Chondrocyte (in vitro differentiated cells): ENCODE data around the gene TRPM3. TPM values are rescaled to one million over a fixed set of nuclear protein-coding genes. Genes with fewer than 3 reads are reported as not detected.
A peak's percentile ranks its signal among the peaks of the same experiment; 100 is the strongest.

Source experiments
- DNase-seq: peaks from one replicate; pipeline ENCODE4 v3.0.0; 2021; ENCODE audit warnings: mixed read lengths, low spot score
- H3K27ac Mint-ChIP-seq: one replicate; pipeline ENCODE4 v1.8.0; 2021; ENCODE audit warnings: mild to moderate bottlenecking, moderate library complexity, mixed read lengths; ENCODE audit not compliant: unreplicated experiment
- H3K27me3 Mint-ChIP-seq: 2 replicates; pipeline ENCODE4 v1.8.0; 2021; ENCODE audit warnings: low read depth, mixed read lengths
- H3K36me3 Mint-ChIP-seq: 2 replicates; pipeline ENCODE4 v1.8.0; 2021; ENCODE audit warnings: low read depth, mixed read lengths
- H3K4me1 Mint-ChIP-seq: 2 replicates; pipeline ENCODE4 v1.8.0; 2021; ENCODE audit warnings: low read depth, mild to moderate bottlenecking, mixed read lengths
- H3K4me3 Mint-ChIP-seq: one replicate; pipeline ENCODE4 v1.8.0; 2021; ENCODE audit warnings: mild to moderate bottlenecking, moderate library complexity, mixed read lengths; ENCODE audit not compliant: unreplicated experiment
- H3K9me3 Mint-ChIP-seq: 2 replicates; pipeline ENCODE4 v1.8.0; 2021; ENCODE audit warnings: low read depth, mixed read lengths
- total RNA-seq: library from RNA; stranded (reverse); gene quantifications from 3 replicates; pipeline ENCODE4 v1.2.1, GENCODE V29; 2021
- TF ChIP-seq, protein P1 (sequence below): fragments of 200-600 bp; sonication (generic); IDR thresholded peaks from 2 replicates; pipeline ENCODE4 v1.5.0; 2021; ENCODE audit warnings: antibody characterized with exemption, mild to moderate bottlenecking, moderate library complexity

The TRPM3 gene
- total RNA-seq, 1 donor from 2014 or later: not detected

GRCh38 chr9:70574151-70574837 lies 547.1 kb downstream of the TRPM3 start:
- Mint-ChIP-seq H3K27me3 (peaks cover 2% of the 10 kb centered on the region), H3K36me3 (no peaks in the 10 kb centered on the region), H3K4me1 (peaks cover 27% of the 10 kb centered on the region), H3K4me3 (no peak overlapping the region), H3K27ac (peak overlapping the region; percentile 67), H3K9me3 (no peaks in the 10 kb centered on the region)
- no peak for DNase-seq
- TF ChIP-seq, protein P1, sequence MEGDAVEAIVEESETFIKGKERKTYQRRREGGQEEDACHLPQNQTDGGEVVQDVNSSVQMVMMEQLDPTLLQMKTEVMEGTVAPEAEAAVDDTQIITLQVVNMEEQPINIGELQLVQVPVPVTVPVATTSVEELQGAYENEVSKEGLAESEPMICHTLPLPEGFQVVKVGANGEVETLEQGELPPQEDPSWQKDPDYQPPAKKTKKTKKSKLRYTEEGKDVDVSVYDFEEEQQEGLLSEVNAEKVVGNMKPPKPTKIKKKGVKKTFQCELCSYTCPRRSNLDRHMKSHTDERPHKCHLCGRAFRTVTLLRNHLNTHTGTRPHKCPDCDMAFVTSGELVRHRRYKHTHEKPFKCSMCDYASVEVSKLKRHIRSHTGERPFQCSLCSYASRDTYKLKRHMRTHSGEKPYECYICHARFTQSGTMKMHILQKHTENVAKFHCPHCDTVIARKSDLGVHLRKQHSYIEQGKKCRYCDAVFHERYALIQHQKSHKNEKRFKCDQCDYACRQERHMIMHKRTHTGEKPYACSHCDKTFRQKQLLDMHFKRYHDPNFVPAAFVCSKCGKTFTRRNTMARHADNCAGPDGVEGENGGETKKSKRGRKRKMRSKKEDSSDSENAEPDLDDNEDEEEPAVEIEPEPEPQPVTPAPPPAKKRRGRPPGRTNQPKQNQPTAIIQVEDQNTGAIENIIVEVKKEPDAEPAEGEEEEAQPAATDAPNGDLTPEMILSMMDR: peak; percentile 32

- no peak for DNase-seq
- Mint-ChIP-seq H3K4me3 (no peak overlapping the region), H3K27ac (no peak overlapping the region), H3K4me1 (peaks cover 29% of the 10 kb centered on the region), H3K36me3 (no peaks in the 10 kb centered on the region), H3K9me3 (no peaks in the 10 kb centered on the region), H3K27me3 (peaks cover 2% of the 10 kb centered on the region)
- TF ChIP-seq, protein P1: no peak
Measured at GRCh38 chr9:70573308-70573707, 548.1 kb downstream of the TRPM3 start.

GRCh38 chr9:70571258-70571657 lies 550.2 kb downstream of the TRPM3 start:
- Mint-ChIP-seq H3K27me3 (peaks cover 2% of the 10 kb centered on the region), H3K36me3 (no peaks in the 10 kb centered on the region), H3K27ac (no peak overlapping the region), H3K9me3 (no peaks in the 10 kb centered on the region), H3K4me3 (no peak overlapping the region), H3K4me1 (peaks cover 40% of the 10 kb centered on the region)
- TF ChIP-seq, protein P1: no peak
- DNase-seq: no peak

GRCh38 chr9:70569791-70570190 lies 551.6 kb downstream of the TRPM3 start:
- Mint-ChIP-seq H3K27ac (no peak overlapping the region), H3K36me3 (no peaks in the 10 kb centered on the region), H3K4me1 (peaks cover 45% of the 10 kb centered on the region), H3K27me3 (peaks cover 2% of the 10 kb centered on the region), H3K9me3 (no peaks in the 10 kb centered on the region), H3K4me3 (no peak overlapping the region)
- no peak for DNase-seq
- TF ChIP-seq, protein P1: no peak

DNA sequence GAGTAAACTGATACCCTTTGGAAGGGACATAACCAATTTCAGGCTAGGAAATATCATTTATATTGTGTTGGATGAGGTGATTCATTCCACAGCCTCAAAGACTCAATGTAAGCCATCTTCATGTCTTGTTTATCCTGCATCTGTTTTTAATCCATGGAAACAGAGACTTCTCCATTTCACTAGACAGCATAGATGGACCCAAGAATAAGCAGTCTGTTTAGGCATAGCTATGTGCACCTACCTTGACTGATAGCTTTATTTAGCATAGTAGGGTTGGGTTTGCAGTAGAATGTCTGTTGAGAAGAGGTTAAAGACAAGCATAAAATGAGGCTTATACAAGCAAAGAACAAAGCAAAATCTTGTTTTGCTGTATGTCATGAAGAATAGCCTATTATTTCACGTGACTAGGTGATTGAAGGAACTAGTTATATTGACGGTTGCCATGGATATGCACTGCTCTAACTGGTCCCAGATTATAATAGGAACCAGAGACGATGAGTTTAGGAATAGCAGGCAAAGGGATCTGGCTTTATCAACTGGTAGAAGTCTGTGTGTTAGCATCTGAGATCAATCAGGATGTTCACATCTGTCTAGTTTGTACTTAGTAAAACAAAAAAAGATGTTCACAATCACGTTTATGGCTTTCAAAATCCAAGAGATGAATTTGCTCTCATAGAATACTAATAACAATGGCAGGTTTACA lies 552.2 kb downstream of the TRPM3 start:
- H3K27me3 Mint-ChIP-seq: peaks cover 2% of the 10 kb centered on the region
- TF ChIP-seq, protein P1: no peak
- peaks cover 45% of the 10 kb centered on the region for H3K4me1 Mint-ChIP-seq
- DNase-seq: no peak
- H3K9me3 Mint-ChIP-seq: no peaks in the 10 kb centered on the region
- no peak overlapping the region for H3K4me3 Mint-ChIP-seq
- H3K27ac Mint-ChIP-seq: no peak overlapping the region
- H3K36me3 Mint-ChIP-seq: no peaks in the 10 kb centered on the region
